GM12801 (cell line): Measurements from ENCODE around the gene HLCS.

Source experiments
- CTCF ChIP-seq: IDR thresholded peaks from one replicate; pipeline ENCODE4 v1.5.1; 2011; ENCODE audit warnings: control low read depth; ENCODE audit not compliant: insufficient read length; ENCODE audit errors: extremely low read depth

HLCS gene

GRCh38 chr21:36701756-36702621 lies 264.5 kb downstream of the HLCS start:
- no peak for TF ChIP-seq CTCF

- TF ChIP-seq CTCF: no peak
These were observed 265.3 kb downstream of the HLCS start for GRCh38 chr21:36700971-36701755.
